Fibroblast of lung (primary cell): ENCODE measurements around the gene DDX10. TPM values are rescaled to one million over a fixed set of nuclear protein-coding genes. Genes with fewer than 3 reads are reported as not detected.

Experiments used
- DNase-seq, 2 donors: peaks; one replicate each; pipeline versions ENCODE4 v3.0.0 to v3.0.0-alpha.2; 2010; ENCODE audit warnings: low read depth in 2 of 2
- H2AFZ ChIP-seq: 2 replicates; pipeline ENCODE4 v1.5.1; 2012; ENCODE audit warnings: low read length, control low read depth, inconsistent platforms
- H3K27ac ChIP-seq: 2 replicates; pipeline ENCODE4 v1.5.1; 2011; ENCODE audit warnings: low read length, control low read depth; ENCODE audit not compliant: insufficient read depth
- H3K27me3 ChIP-seq: 2 replicates; pipeline ENCODE4 v1.5.1; 2011; ENCODE audit warnings: mild to moderate bottlenecking, low read length; ENCODE audit not compliant: control insufficient read depth, insufficient read depth
- H3K36me3 ChIP-seq: 2 replicates; pipeline ENCODE4 v1.5.1; 2011; ENCODE audit warnings: low read length; ENCODE audit not compliant: control insufficient read depth, insufficient read depth
- H3K4me1 ChIP-seq: 2 replicates; pipeline ENCODE4 v1.5.1; 2011; ENCODE audit warnings: low read length; ENCODE audit not compliant: control insufficient read depth, insufficient read depth; ENCODE audit errors: extremely low read depth
- H3K4me2 ChIP-seq: 2 replicates; pipeline ENCODE4 v1.5.1; 2011; ENCODE audit warnings: low read length, control low read depth; ENCODE audit not compliant: insufficient read depth; ENCODE audit errors: extremely low read depth
- H3K4me3 ChIP-seq, 4 experiments: fragments of 200-600 bp in 1 of 4; sonication (generic) in 1 of 4; replicated peaks in 1 of 4; 2 replicates each; pipeline ENCODE4 v1.5.1; 2011 to 2016; ENCODE audit warnings: low read length in 4 of 4, low read depth in 3 of 4, mild to moderate bottlenecking in 3 of 4, control low read depth in 2 of 4, inconsistent platforms in 1 of 4, mixed read lengths in 1 of 4; ENCODE audit not compliant: insufficient read depth in 1 of 4; ENCODE audit errors: control extremely low read depth in 1 of 4
- H3K79me2 ChIP-seq: 2 replicates; pipeline ENCODE4 v1.5.1; 2012; ENCODE audit warnings: mild to moderate bottlenecking, low read length, inconsistent platforms; ENCODE audit not compliant: control insufficient read depth, insufficient read depth
- H3K9ac ChIP-seq: 2 replicates; pipeline ENCODE4 v1.5.1; 2011; ENCODE audit warnings: mild to moderate bottlenecking, low read length, control low read depth; ENCODE audit not compliant: insufficient read depth
- H3K9me3 ChIP-seq: 2 replicates; pipeline ENCODE4 v1.5.1; 2012; ENCODE audit warnings: low read depth, low read length; ENCODE audit not compliant: control insufficient read depth, insufficient read depth
- H4K20me1 ChIP-seq: 2 replicates; pipeline ENCODE4 v1.5.1; 2011; ENCODE audit warnings: low read length; ENCODE audit not compliant: control insufficient read depth, insufficient read depth; ENCODE audit errors: extremely low read depth
- CTCF ChIP-seq, 2 donors: IDR thresholded peaks in 1 of 2; conservative IDR thresholded peaks in 1 of 2; 1 replicate in 1 of 2; 2 replicates in 1 of 2; pipeline ENCODE4 v1.5.1; 2011 to 2012; ENCODE audit warnings: low read length in 2 of 2, control low read depth in 1 of 2, inconsistent platforms in 1 of 2, low read depth in 1 of 2, mild to moderate bottlenecking in 1 of 2
- EZH2 ChIP-seq: IDR thresholded peaks from 2 replicates; pipeline ENCODE4 v1.5.1; 2012; ENCODE audit warnings: low read length, control low read depth, mild to moderate bottlenecking; ENCODE audit errors: missing control alignments
- polyA plus RNA-seq, 2 donors: library from polyadenylated mRNA; depleted of rRNA in 1 of 2; stranded (reverse) in 1 of 2; unstranded in 1 of 2; fragments of >200 nt; gene quantifications; 2 replicates each; pipeline ENCODE4 v1.2.1, GENCODE V29; 2011 to 2012; ENCODE audit warnings: missing spikeins in 1 of 2
- total RNA-seq: library from RNA; depleted of rRNA; stranded (reverse); fragments of >200 nt; gene quantifications from 2 replicates; pipeline ENCODE4 v1.2.1, GENCODE V29; 2014

DDX10 gene
- total and polyA plus RNA-seq, 2 donors (not counting 1 experiment from before 2014, with no cell fraction given) = 18.5 to 20.7 TPM

DNA sequence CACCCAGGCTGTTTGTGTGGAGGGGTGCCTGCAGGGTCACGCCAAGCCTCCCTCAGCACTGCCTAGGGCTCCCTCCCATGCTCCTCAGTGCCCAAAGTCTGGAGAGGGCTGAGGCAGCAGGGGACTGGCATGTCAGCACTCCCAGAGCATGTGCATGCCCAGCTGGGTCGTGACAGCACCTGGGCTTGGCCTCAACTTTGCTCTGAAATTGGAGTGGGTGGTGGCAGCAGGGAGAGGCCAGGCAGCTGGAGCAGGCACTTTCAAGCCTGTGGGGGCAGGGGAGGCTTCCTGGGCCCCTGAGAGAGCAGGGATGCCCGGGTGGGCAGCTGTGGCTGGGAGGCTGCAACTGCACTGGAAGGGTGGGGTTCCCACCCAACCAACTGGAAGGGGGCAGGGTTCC lies 35.6 kb upstream of the DDX10 start:
- Histone ChIP-seq H3K4me1 (no peaks in the 10 kb centered on the region), H3K9me3 (no peaks in the 10 kb centered on the region), H3K4me2 (no peak overlapping the region), H3K36me3 (no peaks in the 10 kb centered on the region), H4K20me1 (no peaks in the 10 kb centered on the region), H3K27me3 (no peaks in the 10 kb centered on the region), H2AFZ (no peak overlapping the region), H3K4me3 (no peak overlapping the region), H3K27ac (no peak overlapping the region), H3K9ac (no peak overlapping the region), H3K79me2 (no peaks in the 10 kb centered on the region)
- no peak for TF ChIP-seq EZH2
- DNase-seq = no peak

- Histone ChIP-seq H3K79me2 (no peaks in the 10 kb centered on the region), H4K20me1 (no peaks in the 10 kb centered on the region), H3K36me3 (no peaks in the 10 kb centered on the region), H3K27me3 (no peaks in the 10 kb centered on the region), H3K4me1 (no peaks in the 10 kb centered on the region), H3K9me3 (no peaks in the 10 kb centered on the region), H3K4me2 (no peak overlapping the region), H3K9ac (no peak overlapping the region), H2AFZ (no peak overlapping the region), H3K27ac (no peak overlapping the region), H3K4me3 (no peak overlapping the region)
- no peak for TF ChIP-seq EZH2
- TF ChIP-seq CTCF (conservative IDR thresholded peaks at IDR 0.05 in 1 of 2, IDR thresholded peaks at IDR 0.05 in 1 of 2; ENCODE audit: low read depth in 1 of 2, low read length in 2 of 2) = no peak
- DNase-seq = no peak
Measured at GRCh38 chr11:108632041-108632704, 32.7 kb upstream of the DDX10 start.

DNA sequence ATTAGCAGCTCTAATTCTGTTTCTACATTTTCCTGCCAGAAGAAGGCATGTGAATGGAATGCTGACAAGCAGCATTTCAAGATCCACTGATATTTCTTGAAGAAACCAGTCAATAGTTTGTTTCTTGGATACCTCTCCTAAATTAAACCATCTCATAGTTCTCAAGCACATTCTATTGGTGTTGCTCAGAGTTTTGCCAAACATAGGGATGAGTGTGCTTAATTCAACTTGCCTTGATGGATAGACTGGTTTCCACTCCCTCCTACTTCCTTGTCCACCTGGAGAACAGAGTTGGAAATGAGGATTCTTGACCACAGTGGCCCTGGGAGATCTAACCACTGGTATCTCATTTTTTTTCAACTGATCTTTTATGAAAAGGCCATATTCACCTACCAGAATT lies 29.8 kb upstream of the DDX10 start:
- H3K4me3 ChIP-seq = no peak overlapping the region
- H3K79me2 ChIP-seq = no peaks in the 10 kb centered on the region
- no peak overlapping the region for H3K27ac ChIP-seq
- no peak overlapping the region for H3K9ac ChIP-seq
- H3K4me2 ChIP-seq = no peak overlapping the region
- H3K27me3 ChIP-seq = no peaks in the 10 kb centered on the region
- H2AFZ ChIP-seq = no peak overlapping the region
- H3K36me3 ChIP-seq = no peaks in the 10 kb centered on the region
- no peak for TF ChIP-seq EZH2
- no peak for TF ChIP-seq CTCF (conservative IDR thresholded peaks at IDR 0.05 in 1 of 2, IDR thresholded peaks at IDR 0.05 in 1 of 2; ENCODE audit: low read depth in 1 of 2, low read length in 2 of 2)
- H3K4me1 ChIP-seq = no peaks in the 10 kb centered on the region
- no peaks in the 10 kb centered on the region for H3K9me3 ChIP-seq
- DNase-seq = peak in 1 of 2 donors; percentile 30
- H4K20me1 ChIP-seq = no peaks in the 10 kb centered on the region
